ENCODE data around the gene IFNA6. TPM values are rescaled to one million over a fixed set of nuclear protein-coding genes. Genes with fewer than 3 reads are reported as not detected.
"Not testable (repeated sequence)": the region's sequence is repeated elsewhere in the genome, so short reads cannot be mapped to it uniquely, and the experiment has no call there.

Gene IFNA6
- total RNA-seq, 1 donor: not detected

DNA sequence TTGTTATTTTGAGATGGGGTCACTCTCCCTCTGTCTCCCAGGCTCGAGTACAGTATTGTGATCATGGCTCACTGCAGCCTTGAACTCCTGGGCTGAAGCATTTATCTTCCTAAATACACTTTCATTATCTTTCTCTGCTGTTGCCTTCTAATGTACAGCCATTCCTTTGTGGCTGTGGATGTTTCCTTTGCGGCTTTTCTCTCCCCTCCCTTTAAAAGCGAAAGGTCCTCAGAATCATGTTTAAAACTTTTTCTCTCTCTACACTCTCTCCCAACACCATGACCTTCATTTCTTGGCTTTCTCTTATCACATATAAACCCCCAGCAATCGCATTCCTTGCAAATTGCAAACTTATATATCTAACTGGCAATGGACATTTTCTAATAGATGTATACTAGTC lies 32.9 kb upstream of the IFNA6 start:
- H3K4me3 ChIP-seq (ENCODE audit: low read depth, low read length): no peak overlapping the region
- DNase-seq (ENCODE audit: low read depth): no peak
- no peak for TF ChIP-seq CTCF (IDR thresholded peaks at IDR 0.05; ENCODE audit: insufficient read depth, low read length)

DNA sequence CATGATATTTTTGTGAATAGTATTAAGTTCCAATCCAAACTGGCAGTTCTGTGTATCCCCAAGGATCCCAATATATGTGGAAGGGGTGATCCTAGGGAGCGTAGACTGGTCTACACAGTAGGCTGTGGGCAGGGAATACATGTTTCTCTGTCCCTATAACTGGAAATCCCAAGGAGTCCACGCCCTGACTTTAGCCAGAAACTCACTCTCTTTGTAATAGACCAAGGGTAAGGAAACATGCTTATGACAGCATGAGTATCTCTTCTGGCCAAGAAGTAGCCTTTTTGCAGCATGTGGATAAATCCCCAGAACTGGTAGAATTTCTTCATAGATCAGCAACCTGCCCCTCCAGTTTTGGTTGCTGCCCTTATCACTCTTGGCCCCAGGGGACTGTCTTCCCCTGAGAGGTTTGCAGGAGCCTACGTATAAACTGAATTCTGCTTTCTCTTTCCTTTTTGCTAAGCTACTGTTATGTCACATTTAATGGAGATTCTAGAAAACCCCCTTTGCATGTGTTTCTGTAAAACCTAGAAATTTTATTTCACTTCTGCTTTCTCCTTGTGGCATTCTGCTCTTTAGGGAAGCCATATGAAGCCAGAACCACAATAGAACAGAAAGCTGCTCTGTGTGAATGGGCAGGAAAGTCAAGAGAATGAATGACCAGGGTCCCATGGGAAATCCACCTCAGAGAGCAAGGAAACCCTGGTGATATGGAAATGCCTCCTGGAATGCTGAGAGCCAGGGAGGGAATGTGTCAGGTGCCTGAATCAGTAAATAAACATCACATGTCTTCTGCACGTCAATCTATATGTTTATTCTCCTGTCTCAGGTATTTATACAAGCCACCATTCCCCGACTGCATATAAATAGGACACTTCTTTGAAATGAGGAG lies 31.0 kb upstream of the IFNA6 start:
- no peak for TF ChIP-seq CTCF (IDR thresholded peaks at IDR 0.05; ENCODE audit: insufficient read depth, low read length)
- peak; percentile 1 for DNase-seq (ENCODE audit: low read depth)
- H3K4me3 ChIP-seq (ENCODE audit: low read depth, low read length): no peak overlapping the region

DNA sequence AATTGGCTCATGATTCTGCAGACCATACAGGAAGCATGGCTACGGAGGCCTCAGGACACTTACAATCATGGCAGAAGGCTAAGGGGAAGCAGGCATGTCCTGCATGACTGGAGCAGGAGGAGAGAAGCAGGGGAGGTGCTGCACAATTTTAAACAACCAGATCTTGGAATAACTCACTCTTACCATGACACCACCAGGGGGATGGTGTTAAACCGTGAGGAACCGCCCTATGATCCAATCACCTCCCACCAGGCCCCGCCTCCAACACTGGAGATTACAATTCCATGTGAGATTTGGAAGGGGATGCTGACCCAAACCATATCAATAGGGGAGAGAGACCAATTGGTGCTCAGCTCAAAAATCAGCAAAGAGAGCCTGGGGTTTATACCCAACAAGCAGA lies 20.8 kb upstream of the IFNA6 start:
- DNase-seq (ENCODE audit: low read depth); H3K4me3 ChIP-seq (ENCODE audit: low read depth, low read length): not testable (repeated sequence)

GRCh38 chr9:21367957-21368356 lies 17.3 kb upstream of the IFNA6 start, which contains the start of gene IFNA13:
Gene IFNA13, minus strand, starts transcription at chr9:21368057. Its CDS starts 47 bp downstream, at chr9:21368010.
- no peak within 1 kb of the TSS for H3K4me3 ChIP-seq (ENCODE audit: low read depth, low read length)
- TF ChIP-seq CTCF (IDR thresholded peaks at IDR 0.05; ENCODE audit: insufficient read depth, low read length): no peak
- DNase-seq (ENCODE audit: low read depth): no peak

- DNase-seq (ENCODE audit: low read depth); H3K4me3 ChIP-seq (ENCODE audit: low read depth, low read length): not testable (repeated sequence)
Observed at GRCh38 chr9:21367169-21367568, 16.5 kb upstream of the IFNA6 start.

DNA sequence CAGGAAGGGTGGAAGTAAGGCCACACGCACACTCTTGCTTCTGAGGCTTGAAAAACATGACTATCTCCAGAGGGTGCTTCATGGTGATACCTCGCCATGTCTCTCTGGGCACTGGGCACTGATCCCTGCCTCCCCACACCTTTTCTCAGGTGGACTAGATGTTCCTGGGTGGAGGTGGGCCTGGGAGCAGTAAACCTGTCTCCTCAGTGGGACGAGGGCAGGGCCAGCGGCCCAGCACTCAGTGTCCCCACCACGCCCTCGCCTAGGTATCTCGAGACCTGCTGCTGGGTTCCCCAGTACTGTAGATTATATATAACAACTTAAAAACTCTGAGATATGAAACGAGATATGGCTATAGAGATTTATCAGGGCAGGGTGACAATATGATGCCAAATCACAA lies 11.6 kb upstream of the IFNA6 start:
- DNase-seq (ENCODE audit: low read depth): no peak
- TF ChIP-seq CTCF (IDR thresholded peaks at IDR 0.05; ENCODE audit: insufficient read depth, low read length): no peak
- no peak overlapping the region for H3K4me3 ChIP-seq (ENCODE audit: low read depth, low read length)

DNA sequence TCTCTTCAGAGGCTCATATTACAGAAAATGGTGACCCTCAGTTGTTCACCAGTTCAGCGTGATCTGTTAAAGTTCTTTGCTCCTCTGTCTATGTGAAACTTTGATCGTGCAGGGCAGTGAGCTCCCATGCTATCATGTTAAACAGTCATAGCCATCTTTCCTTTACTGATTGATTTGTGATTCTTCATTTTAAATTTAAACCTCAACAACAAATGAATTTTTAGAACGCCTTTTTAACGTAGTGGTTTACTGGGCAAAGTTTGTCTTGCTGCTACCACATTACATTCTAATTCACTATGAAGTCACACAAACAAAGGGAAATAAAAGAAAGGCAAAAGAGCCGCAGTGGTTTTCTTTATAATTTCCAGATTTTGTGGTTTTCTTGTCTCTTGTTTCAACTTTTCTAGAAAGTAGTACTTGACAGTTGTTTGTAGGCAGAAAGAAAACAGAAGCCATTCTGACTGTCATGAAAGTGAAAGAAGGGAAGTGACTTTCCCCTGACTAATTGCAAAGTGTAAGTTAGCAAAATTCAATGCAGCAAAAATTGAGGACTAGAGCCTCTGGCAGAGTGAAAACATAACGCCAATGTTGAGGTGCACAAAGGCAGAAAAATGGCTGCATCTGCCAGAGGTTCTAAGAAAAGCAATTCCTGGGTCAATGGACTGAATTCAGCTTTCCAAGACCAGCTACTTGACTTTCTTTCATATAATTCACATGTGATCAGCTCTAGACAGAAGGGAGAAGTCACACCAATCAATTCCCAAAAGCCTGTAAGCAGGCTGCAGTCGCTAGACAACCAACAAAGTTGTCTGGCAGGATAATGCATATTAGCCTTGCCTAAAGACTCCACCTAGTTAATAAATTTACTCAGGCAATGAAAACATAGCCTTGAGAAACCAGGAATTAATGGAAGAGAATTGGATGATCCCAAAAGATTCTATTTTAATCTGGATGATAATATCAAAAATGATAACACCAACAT lies 7.1 kb upstream of the IFNA6 start:
- H3K4me3 ChIP-seq (ENCODE audit: low read depth, low read length): no peak overlapping the region
- peak; percentile 26 for DNase-seq (ENCODE audit: low read depth)
- no peak for TF ChIP-seq CTCF (IDR thresholded peaks at IDR 0.05; ENCODE audit: insufficient read depth, low read length)

Measured in fibroblast of the aortic adventitia (primary cell).